ENCODE data around the gene NMRK1. TPM values are rescaled to one million over a fixed set of nuclear protein-coding genes. Genes with fewer than 3 reads are reported as not detected.

Gene NMRK1
- total RNA-seq, 1 experiment from 2014 or later = 7.8 TPM

DNA sequence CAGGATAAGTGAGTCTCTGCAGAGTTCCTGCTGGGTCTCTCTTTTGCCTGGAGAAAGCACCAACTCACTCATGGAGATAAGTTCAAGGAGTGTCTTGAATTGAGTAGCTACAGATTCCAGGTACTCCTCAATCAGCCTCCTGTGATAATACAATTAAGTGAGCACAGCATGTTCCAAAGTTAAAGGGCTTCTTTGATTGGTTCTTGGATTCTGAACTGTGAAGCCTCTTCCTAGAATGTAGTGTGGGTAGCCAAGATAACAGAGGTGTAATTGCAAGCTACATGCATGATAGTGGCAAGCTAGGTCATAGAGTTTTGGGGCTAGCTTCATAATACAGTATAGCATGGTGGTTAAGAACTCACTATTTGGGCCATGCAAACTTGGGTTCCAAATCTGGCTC lies 36.7 kb downstream of the NMRK1 start:
- RAD21 ChIA-PET (ENCODE audit: low non-redundant PET in 1 of 2, low total read pairs in 2 of 2, uncharacterized antibody in 2 of 2, unreplicated experiment in 2 of 2) = no interaction called here
- CTCF ChIA-PET = no interaction called here
- POLR2A ChIA-PET = no interaction called here
- Histone ChIP-seq H3K79me2 (ENCODE audit: insufficient read depth, low read length) (no peaks in the 10 kb centered on the region), H3K27ac (ENCODE audit: low read depth, low read length) (no peak overlapping the region), H3K4me3 (replicated peaks in 1 of 2; ENCODE audit: low read depth in 1 of 2, low read length in 2 of 2) (no peak overlapping the region), H3K36me3 (ENCODE audit: control insufficient read depth in 1 of 2, insufficient read depth in 2 of 2, low read length in 2 of 2) (no peaks in the 10 kb centered on the region), H3K9me3 (ENCODE audit: control insufficient read depth in 1 of 2, insufficient read depth in 1 of 2, low read depth in 1 of 2, low read length in 2 of 2) (no peaks in the 10 kb centered on the region), H3K27me3 (ENCODE audit: insufficient read depth, low read length) (no peaks in the 10 kb centered on the region), H3K9ac (ENCODE audit: low read length) (no peak overlapping the region), H3K4me1 (ENCODE audit: control insufficient read depth in 1 of 2, insufficient read depth in 2 of 2, low read length in 2 of 2) (no peaks in the 10 kb centered on the region), H3K9me2 (ENCODE audit: insufficient read depth) (no peaks in the 10 kb centered on the region), H3K4me2 (ENCODE audit: low read length) (no peak overlapping the region), H4K20me1 (ENCODE audit: insufficient read depth) (no peaks in the 10 kb centered on the region), H2AFZ (ENCODE audit: low read depth, low read length, poor library complexity, severe bottlenecking) (no peak overlapping the region)
- TF ChIP-seq SIN3A (IDR thresholded peaks at IDR 0.05; ENCODE audit: low read depth) (no peak), POLR2AphosphoS5 (IDR thresholded peaks at IDR 0.05; ENCODE audit: low read depth, low read length) (no peak), JUND (IDR thresholded peaks at IDR 0.05) (no peak), TCF7L2 (IDR thresholded peaks at IDR 0.05; ENCODE audit: borderline replicate concordance, extremely low read depth, insufficient read depth, insufficient read length) (no peak), EGR1 (IDR thresholded peaks at IDR 0.05; ENCODE audit: low read depth) (no peak), EZH2phosphoT487 (IDR thresholded peaks at IDR 0.05; ENCODE audit: borderline replicate concordance) (no peak), RAD21 (IDR thresholded peaks at IDR 0.05; ENCODE audit: low read depth) (no peak), FOSL1 (IDR thresholded peaks at IDR 0.05; ENCODE audit: low read depth) (no peak), MAX (IDR thresholded peaks at IDR 0.05) (no peak), ZFX (IDR thresholded peaks at IDR 0.05) (no peak), SRF (IDR thresholded peaks at IDR 0.05; ENCODE audit: low read depth) (no peak), CTCF (IDR thresholded peaks at IDR 0.05 in 2 of 3, conservative IDR thresholded peaks at IDR 0.05 in 1 of 3; ENCODE audit: borderline replicate concordance in 1 of 3, insufficient read depth in 1 of 3, low read depth in 2 of 3, low read length in 2 of 3) (no peak)
- TF ChIP-seq, protein P1, sequence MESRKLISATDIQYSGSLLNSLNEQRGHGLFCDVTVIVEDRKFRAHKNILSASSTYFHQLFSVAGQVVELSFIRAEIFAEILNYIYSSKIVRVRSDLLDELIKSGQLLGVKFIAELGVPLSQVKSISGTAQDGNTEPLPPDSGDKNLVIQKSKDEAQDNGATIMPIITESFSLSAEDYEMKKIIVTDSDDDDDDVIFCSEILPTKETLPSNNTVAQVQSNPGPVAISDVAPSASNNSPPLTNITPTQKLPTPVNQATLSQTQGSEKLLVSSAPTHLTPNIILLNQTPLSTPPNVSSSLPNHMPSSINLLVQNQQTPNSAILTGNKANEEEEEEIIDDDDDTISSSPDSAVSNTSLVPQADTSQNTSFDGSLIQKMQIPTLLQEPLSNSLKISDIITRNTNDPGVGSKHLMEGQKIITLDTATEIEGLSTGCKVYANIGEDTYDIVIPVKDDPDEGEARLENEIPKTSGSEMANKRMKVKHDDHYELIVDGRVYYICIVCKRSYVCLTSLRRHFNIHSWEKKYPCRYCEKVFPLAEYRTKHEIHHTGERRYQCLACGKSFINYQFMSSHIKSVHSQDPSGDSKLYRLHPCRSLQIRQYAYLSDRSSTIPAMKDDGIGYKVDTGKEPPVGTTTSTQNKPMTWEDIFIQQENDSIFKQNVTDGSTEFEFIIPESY (IDR thresholded peaks at IDR 0.05; ENCODE audit: extremely low read depth, insufficient replicate concordance, low read length) = no peak
- TF ChIP-seq, protein P2, sequence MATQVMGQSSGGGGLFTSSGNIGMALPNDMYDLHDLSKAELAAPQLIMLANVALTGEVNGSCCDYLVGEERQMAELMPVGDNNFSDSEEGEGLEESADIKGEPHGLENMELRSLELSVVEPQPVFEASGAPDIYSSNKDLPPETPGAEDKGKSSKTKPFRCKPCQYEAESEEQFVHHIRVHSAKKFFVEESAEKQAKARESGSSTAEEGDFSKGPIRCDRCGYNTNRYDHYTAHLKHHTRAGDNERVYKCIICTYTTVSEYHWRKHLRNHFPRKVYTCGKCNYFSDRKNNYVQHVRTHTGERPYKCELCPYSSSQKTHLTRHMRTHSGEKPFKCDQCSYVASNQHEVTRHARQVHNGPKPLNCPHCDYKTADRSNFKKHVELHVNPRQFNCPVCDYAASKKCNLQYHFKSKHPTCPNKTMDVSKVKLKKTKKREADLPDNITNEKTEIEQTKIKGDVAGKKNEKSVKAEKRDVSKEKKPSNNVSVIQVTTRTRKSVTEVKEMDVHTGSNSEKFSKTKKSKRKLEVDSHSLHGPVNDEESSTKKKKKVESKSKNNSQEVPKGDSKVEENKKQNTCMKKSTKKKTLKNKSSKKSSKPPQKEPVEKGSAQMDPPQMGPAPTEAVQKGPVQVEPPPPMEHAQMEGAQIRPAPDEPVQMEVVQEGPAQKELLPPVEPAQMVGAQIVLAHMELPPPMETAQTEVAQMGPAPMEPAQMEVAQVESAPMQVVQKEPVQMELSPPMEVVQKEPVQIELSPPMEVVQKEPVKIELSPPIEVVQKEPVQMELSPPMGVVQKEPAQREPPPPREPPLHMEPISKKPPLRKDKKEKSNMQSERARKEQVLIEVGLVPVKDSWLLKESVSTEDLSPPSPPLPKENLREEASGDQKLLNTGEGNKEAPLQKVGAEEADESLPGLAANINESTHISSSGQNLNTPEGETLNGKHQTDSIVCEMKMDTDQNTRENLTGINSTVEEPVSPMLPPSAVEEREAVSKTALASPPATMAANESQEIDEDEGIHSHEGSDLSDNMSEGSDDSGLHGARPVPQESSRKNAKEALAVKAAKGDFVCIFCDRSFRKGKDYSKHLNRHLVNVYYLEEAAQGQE (IDR thresholded peaks at IDR 0.05; ENCODE audit: low read depth) = no peak
- intact Hi-C loops (cut with micrococcal nuclease) = no loop called here
- ATAC-seq (no peak), DNase-seq (ENCODE audit: low read depth, low spot score) (no peak)
- BruUV-seq (replicated peaks) = no TSS peak

Measured in HCT116 (cell line).